KMS-11 (cell line): Measurements from ENCODE around the gene CGA.

Experiments
- H2AFZ ChIP-seq: fragments of 200-600 bp; sonication (generic); 2 replicates; pipeline ENCODE4 v1.6.1; 2016; ENCODE audit warnings: antibody characterized with exemption, mixed run types, low read depth
- H3K27ac ChIP-seq: fragments of 200-600 bp; sonication (generic); 2 replicates; pipeline ENCODE4 v1.6.1; 2016; ENCODE audit warnings: mild to moderate bottlenecking, mixed run types
- H3K27me3 ChIP-seq: fragments of 200-600 bp; sonication (generic); 2 replicates; pipeline ENCODE4 v1.6.1; 2017; ENCODE audit warnings: mild to moderate bottlenecking, low read depth, mixed run types, moderate library complexity; ENCODE audit not compliant: insufficient read depth
- H3K36me3 ChIP-seq: fragments of 200-600 bp; sonication (generic); 2 replicates; pipeline ENCODE4 v1.6.1; 2017; ENCODE audit warnings: mild to moderate bottlenecking, mixed run types; ENCODE audit not compliant: insufficient read depth
- H3K4me1 ChIP-seq: fragments of 200-600 bp; sonication (generic); 2 replicates; pipeline ENCODE4 v1.6.1; 2016; ENCODE audit warnings: mild to moderate bottlenecking, low read depth, mixed run types; ENCODE audit not compliant: poor library complexity, severe bottlenecking
- H3K4me2 ChIP-seq: fragments of 200-600 bp; sonication (generic); 2 replicates; pipeline ENCODE4 v1.7.0; 2016; ENCODE audit warnings: mild to moderate bottlenecking, mixed run types
- H3K4me3 ChIP-seq: fragments of 200-600 bp; sonication (generic); IDR thresholded peaks from 2 replicates; pipeline ENCODE4 v1.6.1; 2017; ENCODE audit warnings: low read depth, low read length, mixed read lengths; ENCODE audit not compliant: insufficient read depth
- H3K79me2 ChIP-seq: fragments of 200-600 bp; sonication (generic); 2 replicates; pipeline ENCODE4 v1.6.1; 2016; ENCODE audit warnings: low read depth, mixed run types; ENCODE audit not compliant: insufficient read depth
- H3K9ac ChIP-seq: fragments of 200-600 bp; sonication (generic); 2 replicates; pipeline ENCODE4 v1.6.1; 2016; ENCODE audit warnings: mild to moderate bottlenecking, mixed run types
- H4K20me1 ChIP-seq: fragments of 200-600 bp; sonication (generic); 2 replicates; pipeline ENCODE4 v1.6.1; 2016; ENCODE audit warnings: mild to moderate bottlenecking, mixed run types; ENCODE audit not compliant: insufficient read depth
- TF ChIP-seq, protein P1 (sequence below): fragments of 200-600 bp; sonication (generic); conservative IDR thresholded peaks from 2 replicates; pipeline ENCODE4 v1.6.1; 2017; ENCODE audit warnings: low read depth, mild to moderate bottlenecking, antibody characterized with exemption, low read length, moderate library complexity, mixed read lengths

The CGA gene

DNA sequence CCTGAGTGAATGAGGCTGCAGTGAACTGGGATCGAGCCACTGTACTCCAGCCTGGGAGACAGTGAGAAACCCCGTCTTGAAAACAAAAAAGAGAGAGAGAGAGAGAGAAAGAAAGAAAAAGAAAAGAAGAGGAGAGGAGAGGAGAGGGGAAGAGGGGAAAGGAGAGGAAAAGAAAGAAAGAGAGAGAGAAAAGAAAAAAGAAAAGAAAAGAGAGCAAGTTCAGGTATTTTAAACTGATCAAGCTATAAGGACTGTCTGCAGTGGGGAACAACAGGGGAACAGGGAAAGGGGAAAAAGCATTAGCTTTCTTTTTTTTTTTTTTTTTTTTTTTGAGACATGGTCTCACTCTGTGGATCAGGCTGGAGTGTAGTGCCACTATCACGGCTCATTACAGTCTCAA lies 2.5 kb downstream of the CGA start:
- no peak overlapping the region for H3K4me3 ChIP-seq
- H3K27ac ChIP-seq, result no peak overlapping the region
- TF ChIP-seq, protein P1, sequence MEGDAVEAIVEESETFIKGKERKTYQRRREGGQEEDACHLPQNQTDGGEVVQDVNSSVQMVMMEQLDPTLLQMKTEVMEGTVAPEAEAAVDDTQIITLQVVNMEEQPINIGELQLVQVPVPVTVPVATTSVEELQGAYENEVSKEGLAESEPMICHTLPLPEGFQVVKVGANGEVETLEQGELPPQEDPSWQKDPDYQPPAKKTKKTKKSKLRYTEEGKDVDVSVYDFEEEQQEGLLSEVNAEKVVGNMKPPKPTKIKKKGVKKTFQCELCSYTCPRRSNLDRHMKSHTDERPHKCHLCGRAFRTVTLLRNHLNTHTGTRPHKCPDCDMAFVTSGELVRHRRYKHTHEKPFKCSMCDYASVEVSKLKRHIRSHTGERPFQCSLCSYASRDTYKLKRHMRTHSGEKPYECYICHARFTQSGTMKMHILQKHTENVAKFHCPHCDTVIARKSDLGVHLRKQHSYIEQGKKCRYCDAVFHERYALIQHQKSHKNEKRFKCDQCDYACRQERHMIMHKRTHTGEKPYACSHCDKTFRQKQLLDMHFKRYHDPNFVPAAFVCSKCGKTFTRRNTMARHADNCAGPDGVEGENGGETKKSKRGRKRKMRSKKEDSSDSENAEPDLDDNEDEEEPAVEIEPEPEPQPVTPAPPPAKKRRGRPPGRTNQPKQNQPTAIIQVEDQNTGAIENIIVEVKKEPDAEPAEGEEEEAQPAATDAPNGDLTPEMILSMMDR, result no peak
- no peaks in the 10 kb centered on the region for H3K4me1 ChIP-seq
- H3K9ac ChIP-seq, result no peak overlapping the region
- H4K20me1 ChIP-seq, result no peaks in the 10 kb centered on the region
- H2AFZ ChIP-seq, result no peak overlapping the region
- H3K36me3 ChIP-seq, result no peaks in the 10 kb centered on the region
- H3K27me3 ChIP-seq, result no peaks in the 10 kb centered on the region
- H3K4me2 ChIP-seq, result no peak overlapping the region
- no peaks in the 10 kb centered on the region for H3K79me2 ChIP-seq

DNA sequence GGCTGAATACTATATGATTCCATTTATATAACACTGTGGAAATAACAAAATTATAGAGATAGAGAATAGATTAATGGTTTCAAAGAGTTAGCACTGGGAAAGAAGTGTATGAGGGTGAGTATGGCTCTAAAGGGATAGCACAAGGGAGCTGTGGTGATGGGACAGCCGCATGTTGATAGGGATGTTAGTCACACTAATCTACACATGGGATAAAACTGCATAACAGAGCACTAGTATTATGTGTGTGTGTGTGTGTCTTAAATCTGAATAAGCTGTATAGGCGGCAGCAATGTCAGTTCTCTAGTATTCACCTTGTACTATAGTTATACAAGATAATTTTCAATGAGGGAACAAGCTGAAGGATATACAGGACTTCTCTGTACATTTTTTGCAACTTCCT lies 5.8 kb downstream of the CGA start:
- no peak overlapping the region for H3K4me2 ChIP-seq
- no peaks in the 10 kb centered on the region for H3K36me3 ChIP-seq

GRCh38 chr6:87088076-87088475 lies 6.8 kb downstream of the CGA start:
- H3K4me2 ChIP-seq, result no peak overlapping the region
- no peak overlapping the region for H3K4me3 ChIP-seq
- no peak overlapping the region for H2AFZ ChIP-seq
- H3K9ac ChIP-seq, result no peak overlapping the region
- H3K79me2 ChIP-seq, result no peaks in the 10 kb centered on the region
- H3K4me1 ChIP-seq, result no peaks in the 10 kb centered on the region
- TF ChIP-seq, protein P1, result no peak
- no peak overlapping the region for H3K27ac ChIP-seq
- no peaks in the 10 kb centered on the region for H4K20me1 ChIP-seq
- H3K36me3 ChIP-seq, result no peaks in the 10 kb centered on the region
- no peaks in the 10 kb centered on the region for H3K27me3 ChIP-seq

More for the DNA sequence above, 5.8 kb downstream of the CGA start:
- Histone ChIP-seq H3K4me3 (no peak overlapping the region), H3K27me3 (no peaks in the 10 kb centered on the region), H3K4me1 (no peaks in the 10 kb centered on the region), H4K20me1 (no peaks in the 10 kb centered on the region), H3K27ac (no peak overlapping the region), H3K9ac (no peak overlapping the region), H2AFZ (no peak overlapping the region), H3K79me2 (no peaks in the 10 kb centered on the region)
- TF ChIP-seq, protein P1, result no peak

DNA sequence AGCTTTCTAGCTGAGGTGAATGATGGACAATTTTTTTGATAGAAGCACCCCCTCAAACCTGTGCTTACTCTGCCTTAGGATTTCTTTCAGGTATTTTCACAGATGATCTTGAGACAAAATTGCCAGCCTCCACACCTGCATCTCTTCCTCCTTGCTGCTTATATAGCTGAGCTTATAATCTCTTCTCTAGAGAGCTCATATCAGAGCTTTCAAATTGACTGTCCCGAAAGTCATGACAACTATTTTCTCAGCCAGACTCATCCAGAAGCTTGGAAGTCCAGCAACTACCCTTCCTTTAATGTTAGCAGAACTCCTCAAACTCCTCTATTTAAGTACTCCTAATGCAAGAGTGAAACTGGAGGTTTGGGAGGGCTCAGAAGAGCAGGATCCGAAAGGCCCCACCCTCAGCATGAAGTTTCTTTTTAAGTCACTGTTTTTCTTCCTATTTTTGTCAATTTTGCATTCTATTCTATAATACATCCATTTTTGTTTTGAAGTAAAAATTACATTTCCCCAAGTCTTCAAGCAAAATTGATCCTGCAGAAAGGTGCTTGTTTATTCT lies 12.7 kb downstream of the CGA start:
- H3K4me1 ChIP-seq, result no peaks in the 10 kb centered on the region
- TF ChIP-seq, protein P1, result no peak
- no peak overlapping the region for H3K27ac ChIP-seq
- no peaks in the 10 kb centered on the region for H3K27me3 ChIP-seq
- no peaks in the 10 kb centered on the region for H3K36me3 ChIP-seq
- no peak overlapping the region for H2AFZ ChIP-seq
- H3K9ac ChIP-seq, result no peak overlapping the region
- H3K4me2 ChIP-seq, result no peak overlapping the region
- H3K4me3 ChIP-seq, result no peak overlapping the region
- H3K79me2 ChIP-seq, result no peaks in the 10 kb centered on the region
- no peaks in the 10 kb centered on the region for H4K20me1 ChIP-seq
